GM19468 (cell line): ENCODE results near the gene COL12A1.

ENCODE experiments used
- ATAC-seq: cut with Tn5 transposase; IDR thresholded peaks from one replicate; pipeline ENCODE4 v1.9.1; 2021; ENCODE audit warnings: mild to moderate bottlenecking, moderate library complexity, moderate number of reproducible peaks; ENCODE audit not compliant: unreplicated experiment; ENCODE audit errors: extremely low read depth

Gene COL12A1

GRCh38 chr6:75077701-75078100, 128.2 kb downstream of the COL12A1 start:
- ATAC-seq, result no peak

DNA sequence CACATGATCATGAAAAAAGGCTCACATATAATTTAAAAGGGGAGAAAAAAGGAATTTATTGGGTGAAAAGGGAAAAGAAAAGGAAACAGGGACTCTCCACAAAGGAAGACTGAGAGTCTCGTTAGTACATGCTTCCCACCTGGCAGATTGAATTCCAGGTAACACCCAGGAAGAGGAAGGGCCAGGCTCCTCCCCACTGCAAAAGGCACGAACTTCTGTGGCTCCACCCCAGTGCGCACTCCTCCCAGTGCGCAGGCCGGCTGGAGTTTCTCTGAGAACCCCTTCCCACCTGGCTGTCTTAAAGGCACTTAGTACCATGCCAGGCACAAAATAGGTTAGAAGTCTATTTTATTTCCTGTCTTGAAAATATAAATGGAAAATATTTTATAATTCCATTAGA, 129.8 kb downstream of the COL12A1 start:
- ATAC-seq, result no peak

- ATAC-seq, result no peak
These were observed 135.6 kb downstream of the COL12A1 start for GRCh38 chr6:75070244-75070643.

DNA sequence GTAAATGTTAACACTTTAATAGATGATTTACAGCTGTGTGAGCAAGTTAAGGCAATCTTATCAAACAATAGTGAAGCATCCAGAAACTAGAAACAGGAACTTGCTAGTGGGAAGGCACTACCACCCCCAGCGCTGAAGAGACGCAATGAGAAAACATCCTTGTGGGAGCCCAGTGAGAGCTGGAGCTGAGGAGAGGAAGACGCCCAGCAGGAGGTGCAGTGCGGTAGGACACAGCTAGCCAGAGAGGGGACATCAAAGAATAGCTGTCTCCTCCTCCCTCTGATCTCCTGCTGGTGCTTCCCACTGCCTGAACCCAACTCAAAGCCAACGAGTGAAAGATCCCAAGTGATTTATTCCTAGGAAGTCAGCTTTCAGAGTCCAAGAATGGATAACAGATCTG, 140.3 kb downstream of the COL12A1 start:
- ATAC-seq, result no peak

DNA sequence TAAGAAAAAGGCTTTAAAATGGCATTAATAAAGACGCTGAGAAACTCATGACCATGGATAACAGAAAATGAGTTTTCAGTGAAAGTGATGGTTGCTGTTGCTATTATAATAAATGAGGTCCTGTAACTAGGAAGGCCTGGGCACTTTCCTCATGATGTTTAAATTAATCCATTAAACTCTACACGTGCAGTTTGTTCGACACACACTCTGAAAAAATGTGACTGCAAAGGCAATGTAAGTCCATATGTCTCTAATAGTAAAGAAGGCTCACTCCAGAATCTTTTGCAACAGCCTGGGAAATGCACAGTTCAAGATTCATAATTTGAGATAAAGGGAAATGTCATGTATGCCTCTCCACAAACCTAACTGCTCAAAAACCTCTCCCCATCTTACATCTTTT, 153.4 kb downstream of the COL12A1 start:
- no peak for ATAC-seq

DNA sequence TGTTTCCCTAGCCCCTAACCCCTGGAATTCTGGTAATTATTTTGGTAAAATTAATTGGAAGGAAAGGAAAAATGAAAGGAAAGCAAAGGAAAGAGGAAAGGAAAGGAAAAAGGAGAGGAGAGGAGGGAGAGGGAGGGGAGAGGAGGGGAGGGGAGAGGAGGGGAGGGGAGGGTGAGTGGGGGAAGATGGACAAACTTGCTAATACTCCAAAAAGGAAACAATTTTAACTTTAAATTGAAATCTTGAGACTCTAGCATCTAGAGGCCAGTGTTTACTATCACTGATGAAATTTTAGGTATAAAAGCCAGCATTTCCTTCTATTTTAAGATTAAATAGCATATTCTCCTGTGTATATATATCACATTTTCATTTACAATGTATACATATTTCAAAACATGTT, 156.5 kb downstream of the COL12A1 start:
- no peak for ATAC-seq

DNA sequence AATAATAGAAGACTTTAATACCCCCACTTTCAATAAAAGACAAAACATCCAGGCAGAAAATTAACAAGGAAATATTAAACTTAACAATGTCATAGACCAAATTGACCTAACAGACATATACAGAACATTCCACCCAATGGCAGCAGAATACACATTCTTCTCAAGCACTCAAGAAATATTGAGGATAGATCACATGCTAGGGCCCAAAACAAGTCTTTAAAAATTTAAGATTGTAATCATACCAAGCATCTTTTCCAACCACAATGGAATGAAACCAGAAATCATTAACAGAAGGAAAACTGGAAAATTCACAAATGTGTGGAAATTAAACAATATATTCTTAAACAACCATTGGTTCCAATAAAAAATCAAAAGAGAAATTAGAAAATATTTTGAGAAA, 161.0 kb downstream of the COL12A1 start:
- ATAC-seq, result no peak

GRCh38 chr6:75041381-75041780, 164.5 kb downstream of the COL12A1 start:
- ATAC-seq, result no peak
